GM18909 (cell line): Measurements from ENCODE around the gene PEAK3.

Source experiments
- ATAC-seq: cut with Tn5 transposase; IDR thresholded peaks from one replicate; pipeline ENCODE4 v1.9.1; 2021; ENCODE audit warnings: mild to moderate bottlenecking; ENCODE audit not compliant: unreplicated experiment, poor library complexity

Gene PEAK3

GRCh38 chr19:2273356-2274184 is 8.4 kb downstream of the PEAK3 start:
- no peak for ATAC-seq

DNA sequence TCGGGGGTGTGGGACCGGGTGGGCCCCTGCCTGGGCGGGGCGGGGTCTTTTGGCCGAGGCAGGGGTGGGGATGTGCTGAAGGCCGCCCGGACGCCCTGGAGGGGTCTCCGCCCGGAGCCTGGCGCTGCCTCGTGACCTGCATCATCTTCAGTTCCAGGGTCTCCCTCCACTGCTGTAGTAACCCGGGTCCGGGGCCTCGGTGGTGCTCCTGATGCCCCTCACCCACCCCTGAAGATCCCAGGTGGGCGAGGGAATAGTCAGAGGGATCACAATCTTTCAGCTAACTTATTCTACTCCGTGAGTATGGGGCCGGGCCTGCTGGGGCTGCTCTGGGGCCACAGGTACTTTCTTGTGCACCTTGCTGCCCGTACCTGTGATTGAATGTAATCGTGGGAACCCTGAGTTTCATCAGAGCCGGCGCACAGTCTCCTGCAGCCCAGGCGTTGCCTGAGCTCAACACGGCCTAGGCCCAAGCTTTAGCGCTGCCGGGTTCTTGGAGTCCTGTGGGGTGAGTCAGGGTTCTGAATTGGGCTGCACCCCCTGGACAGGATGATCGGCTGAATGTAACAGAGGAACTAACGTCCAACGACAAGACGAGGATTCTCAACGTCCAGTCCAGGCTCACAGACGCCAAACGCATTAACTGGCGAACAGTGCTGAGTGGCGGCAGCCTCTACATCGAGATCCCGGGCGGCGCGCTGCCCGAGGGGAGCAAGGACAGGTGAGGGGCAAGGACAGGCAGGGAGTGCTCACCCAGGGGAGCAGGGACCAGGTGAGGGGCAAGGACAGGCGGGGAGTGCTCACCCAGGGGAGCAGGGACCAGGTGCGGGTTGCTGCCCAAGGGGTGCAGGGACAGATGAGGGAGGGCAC is 10.5 kb downstream of the PEAK3 start:
- ATAC-seq, result no peak

DNA sequence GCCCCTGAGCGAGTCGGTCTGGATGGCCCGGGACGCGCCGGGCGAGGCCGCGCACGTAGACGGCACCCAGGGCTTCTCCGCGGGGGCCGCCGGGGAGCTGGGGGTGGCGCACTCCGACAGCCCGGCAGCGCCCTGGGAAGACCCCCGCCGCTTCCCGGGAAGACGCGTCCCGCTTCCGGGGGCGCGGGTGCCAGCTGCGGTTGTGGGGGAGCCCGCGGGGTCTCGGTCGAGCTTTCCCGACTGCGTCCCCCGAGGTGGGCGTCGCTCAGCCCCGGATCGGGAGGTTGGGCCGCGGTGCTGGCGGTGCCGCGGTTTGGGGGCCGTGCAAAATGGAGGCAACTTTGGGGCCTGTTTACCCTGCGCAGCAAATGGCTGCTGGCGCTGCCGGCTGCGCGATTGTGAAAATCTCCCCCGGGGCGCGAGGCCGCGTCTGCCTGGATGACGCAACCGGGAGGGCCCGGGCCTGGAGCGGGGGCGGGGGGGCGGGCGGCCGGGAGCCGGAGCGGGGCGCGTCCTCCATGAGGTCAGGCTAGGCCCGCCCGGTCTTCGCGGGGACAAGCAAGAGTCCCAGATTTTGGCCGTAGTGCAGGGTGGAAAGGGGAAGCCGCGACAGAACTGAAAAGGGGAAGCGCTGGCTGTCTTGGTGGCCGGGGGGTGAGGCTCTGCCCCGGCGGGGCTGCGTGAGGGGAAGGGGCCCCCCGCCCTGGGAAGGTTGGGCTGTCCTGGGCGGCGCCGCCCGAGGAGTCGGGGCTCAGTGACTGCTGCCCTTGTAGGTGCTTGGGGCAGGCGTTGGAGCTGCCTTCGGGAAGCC is 11.3 kb downstream of the PEAK3 start:
- ATAC-seq, result no peak

DNA sequence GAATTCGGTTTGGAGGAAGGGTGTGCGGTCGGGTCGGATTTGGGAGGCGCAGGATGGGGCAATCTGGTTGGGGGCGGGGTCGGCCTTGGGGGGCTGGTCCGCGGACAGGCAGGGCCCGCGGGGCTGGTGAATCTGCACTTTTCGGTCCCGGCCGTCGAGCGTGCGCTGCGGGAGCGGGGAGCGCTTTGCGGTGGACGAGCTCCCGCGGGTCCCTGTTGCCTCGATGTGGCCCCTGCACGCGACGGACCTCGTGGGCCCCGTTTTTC is 11.9 kb downstream of the PEAK3 start:
- ATAC-seq, result no peak

GRCh38 chr19:2269244-2270156 is 12.5 kb downstream of the PEAK3 start:
- ATAC-seq, result peak; percentile 58

- ATAC-seq, result no peak
Measured at GRCh38 chr19:2268861-2269243, 13.1 kb downstream of the PEAK3 start.

DNA sequence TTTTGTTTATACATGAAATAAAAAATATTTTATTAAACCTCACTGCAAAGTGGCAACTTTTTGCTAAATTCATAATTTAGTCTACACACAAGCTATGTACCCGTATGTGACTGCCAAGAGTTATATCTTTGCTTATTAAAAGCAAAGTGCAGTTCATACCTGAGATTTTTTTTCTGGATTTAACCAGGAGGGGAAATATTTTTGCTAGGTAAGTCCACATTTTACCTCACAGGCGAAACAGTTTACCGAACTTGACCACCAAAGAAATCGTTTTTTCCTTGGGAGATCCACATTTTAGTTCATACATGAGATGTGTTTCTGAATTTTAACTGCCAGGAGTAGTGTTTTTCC is 13.5 kb downstream of the PEAK3 start:
- no peak for ATAC-seq

DNA sequence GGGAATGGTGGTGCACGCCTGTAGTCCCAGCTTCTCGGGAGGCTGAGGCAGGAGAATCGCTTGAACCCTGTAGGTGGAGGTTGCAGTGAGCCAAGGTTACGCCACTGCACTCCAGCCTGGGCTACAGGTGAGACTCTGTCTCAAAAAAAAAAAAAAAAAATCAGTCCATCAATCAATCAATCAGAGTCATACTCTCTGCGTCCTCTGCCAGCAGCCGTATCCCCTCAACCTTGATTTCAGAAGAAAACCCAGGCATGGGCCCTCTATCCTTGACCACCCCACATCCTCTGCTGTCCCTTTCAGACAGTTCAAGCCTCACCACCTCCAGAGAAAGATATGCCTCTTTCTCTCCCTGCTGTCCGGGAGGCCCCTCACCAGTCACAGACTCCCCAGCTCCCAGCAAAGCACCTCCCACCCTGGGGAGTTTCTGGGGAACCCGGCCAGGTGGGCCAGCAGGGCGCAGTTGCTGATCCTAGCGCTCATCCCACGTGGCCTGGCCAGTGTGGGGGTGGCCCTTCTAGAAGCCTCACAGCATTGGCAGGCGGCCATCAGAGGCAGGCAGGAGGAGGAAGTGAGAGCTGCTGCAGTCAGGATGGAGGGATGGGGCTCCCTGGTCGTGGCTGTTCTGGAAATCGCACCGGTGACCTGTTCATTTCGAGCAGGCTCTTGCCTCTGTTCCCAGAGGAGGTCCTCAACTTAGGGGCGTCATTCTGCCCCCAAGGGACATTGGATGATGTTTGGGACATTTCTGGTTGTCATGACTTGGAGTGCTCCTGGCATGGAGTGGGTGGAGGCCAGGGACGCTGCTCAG is 15.6 kb downstream of the PEAK3 start:
- ATAC-seq, result no peak

DNA sequence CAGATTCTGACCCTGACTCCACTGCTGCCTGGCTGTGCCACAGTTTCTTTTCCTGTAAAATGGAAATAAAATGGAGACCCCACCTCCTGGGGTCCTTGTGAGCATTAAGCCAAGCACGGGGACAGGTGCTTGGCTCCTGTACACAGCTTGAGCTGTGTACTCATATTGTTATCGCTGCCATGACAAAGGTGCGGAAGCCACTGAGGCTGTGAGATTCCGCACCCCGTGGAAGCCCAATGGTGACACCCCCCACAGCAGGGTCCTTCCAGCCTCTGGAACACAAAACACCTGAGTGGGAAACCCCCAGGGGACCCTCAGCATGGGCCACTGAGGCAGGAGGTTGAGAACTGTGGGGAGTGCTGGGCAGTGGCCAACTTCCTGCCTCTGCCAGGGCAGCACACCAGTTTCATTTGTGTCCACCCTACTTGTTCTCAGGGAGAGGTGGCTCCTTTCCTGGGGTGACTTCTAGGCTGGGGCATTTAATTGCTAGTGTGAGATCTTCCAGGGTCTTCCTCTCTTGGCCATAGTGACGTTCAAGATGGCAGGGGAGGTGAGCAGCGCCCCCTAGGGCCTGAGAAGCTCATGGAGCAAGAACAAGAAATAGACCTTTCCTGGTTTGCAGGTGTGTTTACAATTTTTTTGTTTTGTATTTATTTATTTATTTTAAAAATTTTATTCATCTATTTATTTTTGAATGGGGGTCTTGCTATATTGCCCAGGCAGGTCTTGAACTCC is 20.4 kb downstream of the PEAK3 start:
- no peak for ATAC-seq

- ATAC-seq, result no peak
Measured at GRCh38 chr19:2260341-2260805, 21.6 kb downstream of the PEAK3 start.

GRCh38 chr19:2259336-2259735 is 22.6 kb downstream of the PEAK3 start:
- ATAC-seq, result no peak

GRCh38 chr19:2255982-2256685 is 25.8 kb downstream of the PEAK3 start, which contains the start of gene JSRP1:
JSRP1 (minus strand) TSS chr19:2256417; CDS start chr19:2255314, 1,103 bp downstream.
- no peak for ATAC-seq

- ATAC-seq, result no peak
Measured at GRCh38 chr19:2255112-2255845, 26.7 kb downstream of the PEAK3 start.

DNA sequence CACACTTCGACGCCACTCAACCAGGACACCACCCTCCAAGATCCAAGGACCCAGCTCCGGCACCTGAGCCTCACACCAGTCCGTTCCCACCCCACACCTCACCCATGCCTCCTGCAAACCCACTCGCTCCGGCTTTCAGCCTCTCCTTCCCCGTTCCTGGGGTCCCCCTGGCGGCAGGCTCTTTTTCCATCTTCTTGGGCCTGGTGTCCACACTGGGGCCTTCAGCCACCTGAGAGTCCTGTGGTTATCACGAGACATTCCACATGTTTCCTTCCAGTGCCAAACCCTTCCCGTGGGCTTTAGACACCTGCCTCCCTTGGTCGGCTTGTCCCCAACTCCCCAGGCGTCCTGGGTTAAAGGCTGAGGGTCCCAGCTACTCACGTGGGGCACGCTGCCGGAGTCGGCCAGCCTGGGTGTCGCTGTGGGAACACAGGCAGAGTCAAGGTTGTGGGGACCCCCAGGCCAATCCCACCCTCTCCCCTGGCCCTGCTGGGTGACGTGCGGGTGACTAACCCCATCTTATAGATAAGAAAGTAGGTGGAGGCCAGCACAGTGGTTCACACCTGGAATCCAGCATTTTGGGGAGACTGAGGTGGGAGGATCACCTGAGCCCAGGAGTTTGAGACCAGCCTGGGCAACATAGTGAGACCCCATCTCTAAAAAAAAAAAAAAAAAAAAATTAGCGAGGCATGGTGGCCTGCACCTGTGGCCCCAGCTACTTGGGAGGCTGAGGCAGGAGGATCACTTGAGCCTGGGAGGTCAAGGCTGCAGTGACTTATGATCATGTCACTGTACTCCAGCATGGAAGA is 27.7 kb downstream of the PEAK3 start:
- no peak for ATAC-seq

DNA sequence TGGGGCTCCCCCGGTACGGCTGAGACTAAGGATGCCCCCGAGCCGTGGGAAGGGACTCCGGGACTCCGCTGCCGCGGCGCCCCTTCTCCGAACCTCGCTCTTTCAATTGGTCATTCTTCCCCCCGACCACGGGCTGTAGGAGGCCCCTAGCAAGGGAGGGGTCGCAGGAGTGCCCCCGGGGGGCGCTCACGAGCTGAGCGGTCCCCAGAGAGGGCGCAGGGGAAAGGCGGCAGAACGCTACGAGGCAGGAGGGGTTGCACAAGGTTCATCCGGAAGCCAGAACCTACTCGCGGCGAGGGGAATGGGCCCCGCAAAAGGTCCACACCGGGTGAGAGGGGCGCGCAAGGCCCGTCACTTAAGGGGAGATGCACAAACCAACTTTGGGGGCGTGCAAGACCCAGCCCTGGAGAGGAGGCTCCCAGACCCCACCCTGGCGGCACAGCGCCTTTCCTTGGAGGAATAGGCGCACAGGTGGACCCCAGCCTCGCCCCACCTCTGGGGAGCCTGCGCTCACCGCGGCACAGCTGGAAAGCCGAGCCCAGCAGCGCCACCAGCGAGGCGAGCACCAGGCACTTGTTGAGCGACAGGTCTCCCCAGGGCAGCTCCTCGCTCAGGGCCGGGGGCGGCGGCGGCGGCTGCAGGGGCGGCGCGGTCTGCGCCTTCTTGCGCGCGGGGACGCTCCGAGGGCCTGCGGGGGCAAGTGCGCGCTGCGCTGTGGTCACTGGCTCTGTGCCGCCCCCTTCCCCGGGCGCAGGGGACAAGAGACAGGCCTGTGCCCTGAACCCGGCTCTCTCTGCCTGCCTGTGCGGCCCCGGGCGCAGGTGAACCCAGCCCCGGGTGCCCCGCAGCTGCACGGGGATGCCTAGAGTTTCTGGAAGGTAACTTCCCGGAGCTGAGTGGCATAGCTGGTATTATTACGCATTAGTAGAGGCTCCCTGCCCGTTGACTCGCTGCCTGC is 28.6 kb downstream of the PEAK3 start:
- no peak for ATAC-seq
